Kidney (tissue), 14 donors: ENCODE measurements around the gene EDAR. TPM values are rescaled to one million over a fixed set of nuclear protein-coding genes. Genes with fewer than 3 reads are reported as not detected.

Experiments used
- DNase-seq, 5 donors: peaks; one replicate each; pipeline ENCODE4 v3.0.0-alpha.2; 2013 to 2020
- FAIRE-seq: peaks from 2 replicates; lab custom pipeline; 2012; peaks lifted over from hg19 to GRCh38; lab: Jason Lieb, UNC
- H3K27ac ChIP-seq, 2 donors: one replicate each; pipeline ENCODE4 v1.7.0; 2013; ENCODE audit warnings: low read depth in 2 of 2, low read length in 2 of 2, inconsistent platforms in 1 of 2
- H3K27me3 ChIP-seq: one replicate; pipeline ENCODE4 v1.7.1; 2013; ENCODE audit warnings: low read length, inconsistent platforms; ENCODE audit not compliant: control insufficient read depth, insufficient read depth
- H3K36me3 ChIP-seq, 3 donors: one replicate each; pipeline versions ENCODE4 v1.7.0 to v1.7.1; 2013; ENCODE audit warnings: low read length in 3 of 3, control low read depth in 1 of 3, inconsistent platforms in 1 of 3; ENCODE audit not compliant: insufficient read depth in 3 of 3, control insufficient read depth in 2 of 3
- H3K4me1 ChIP-seq, 3 donors: one replicate each; pipeline versions ENCODE4 v1.7.0 to v1.7.1; 2013; ENCODE audit warnings: low read length in 3 of 3, inconsistent platforms in 1 of 3, low read depth in 1 of 3; ENCODE audit not compliant: control insufficient read depth in 2 of 3, insufficient read depth in 2 of 3
- H3K4me3 ChIP-seq, 3 donors: one replicate each; pipeline versions ENCODE4 v1.7.0 to v1.8.1; 2013; ENCODE audit warnings: low read length in 3 of 3, control low read depth in 1 of 3, inconsistent platforms in 1 of 3
- H3K9ac ChIP-seq, 3 donors: one replicate each; pipeline versions ENCODE4 v1.7.0 to v1.7.1; 2013; ENCODE audit warnings: low read length in 3 of 3, control low read depth in 1 of 3, inconsistent platforms in 1 of 3
- H3K9me3 ChIP-seq, 3 donors: one replicate each; pipeline versions ENCODE4 v1.7.0 to v1.7.1; 2013; ENCODE audit warnings: low read length in 3 of 3, control low read depth in 1 of 3, inconsistent platforms in 1 of 3; ENCODE audit not compliant: control insufficient read depth in 2 of 3, insufficient read depth in 1 of 3
- CTCF ChIP-seq: IDR thresholded peaks from 3 replicates; pipeline ENCODE4 v1.5.1; 2012; ENCODE audit warnings: mild to moderate bottlenecking, moderate library complexity, borderline replicate concordance; ENCODE audit not compliant: insufficient read depth; ENCODE audit errors: extremely low read depth
- intact Hi-C: fragments of 100-400 bp; cut with DNase I; formaldehyde crosslinking; loops from one replicate; pipeline ENCODE4 v1.11.1; 2022
- polyA plus RNA-seq: library from polyadenylated mRNA; stranded (reverse); fragments of 350-450 nt; fragmentation: Illumina TruSeq; extraction: RNeasy Lipid Tissue Mini Kit (QIAGEN cat#74804); gene quantifications from one replicate; pipeline ENCODE4 v1.2.3, GENCODE V29; 2014; ENCODE audit warnings: low read depth, low replicate concordance; ENCODE audit not compliant: insufficient read depth
- total RNA-seq: library from RNA; stranded (reverse); fragmentation: NEBNext Ultra II Directional; extraction: Animal tissue kit (Norgen Biotek cat#: 25700); gene quantifications from one replicate; pipeline ENCODE4 v1.2.1, GENCODE V29; 2021
- donor health status: control.
- donor health status: control.
- donor health status: control.
- donor health status: control.
- donor health status: control.
- donor health status: DM: yes; HTN: yes; CAD: no.
- donor health status: Normal renal cell carcinoma (clear cell type).

EDAR gene
- total and polyA plus RNA-seq, 2 donors from 2014 or later, result 0.17 to 3.1 TPM

- Histone ChIP-seq H3K9me3 (no peaks in the 10 kb centered on the region), H3K36me3 (no peaks in the 10 kb centered on the region), H3K4me1 (peaks cover 3 to 14% (median 5%) of the 10 kb centered on the region in 3 donors), H3K27me3 (no peaks in the 10 kb centered on the region), H3K4me3 (no peak overlapping the region), H3K9ac (no peak overlapping the region), H3K27ac (no peak overlapping the region)
- intact Hi-C loops, result no loop called here
- no peak for TF ChIP-seq CTCF
- FAIRE-seq (no peak), DNase-seq (no peak)
Measured at GRCh38 chr2:108938077-108938710, 50.8 kb downstream of the EDAR start.

- no peak for FAIRE-seq
- no peak for TF ChIP-seq CTCF
Measured at GRCh38 chr2:108937367-108938017, 51.5 kb downstream of the EDAR start.

GRCh38 chr2:108936866-108937265 is 52.2 kb downstream of the EDAR start:
- intact Hi-C loops, result no loop called here
- H3K4me1 ChIP-seq, result peaks cover 3 to 15% (median 5%) of the 10 kb centered on the region in 3 donors
- no peak overlapping the region for H3K27ac ChIP-seq
- no peaks in the 10 kb centered on the region for H3K36me3 ChIP-seq
- TF ChIP-seq CTCF, result no peak
- no peaks in the 10 kb centered on the region for H3K27me3 ChIP-seq
- H3K9ac ChIP-seq, result no peak overlapping the region
- DNase-seq, result peak in 1 of 5 donors; percentile 71
- FAIRE-seq, result no peak
- H3K4me3 ChIP-seq, result no peak overlapping the region
- H3K9me3 ChIP-seq, result no peaks in the 10 kb centered on the region

More at GRCh38 chr2:108937367-108938017, 51.5 kb downstream of the EDAR start:
- no peaks in the 10 kb centered on the region for H3K27me3 ChIP-seq
- no peak overlapping the region for H3K27ac ChIP-seq
- H3K4me3 ChIP-seq, result no peak overlapping the region
- intact Hi-C loops, result no loop called here
- peaks cover 3 to 14% (median 5%) of the 10 kb centered on the region in 3 donors for H3K4me1 ChIP-seq
- no peaks in the 10 kb centered on the region for H3K9me3 ChIP-seq
- H3K9ac ChIP-seq, result no peak overlapping the region
- H3K36me3 ChIP-seq, result no peaks in the 10 kb centered on the region
- peak in 1 of 5 donors; percentile 43 for DNase-seq
